SKM-1 (cell line): ENCODE results near the gene VANGL2.

Experiments
- DNase-seq: peaks from one replicate; lab custom pipeline; 2025; ENCODE audit not compliant: unreplicated experiment; lab: John Stamatoyannopoulos, UW

The VANGL2 gene

GRCh38 chr1:160427625-160428024, 27.3 kb downstream of the VANGL2 start:
- DNase-seq: no peak

GRCh38 chr1:160428053-160428452, 27.7 kb downstream of the VANGL2 start:
- DNase-seq: no peak

- peak; percentile 38 for DNase-seq
These were observed 28.3 kb downstream of the VANGL2 start for GRCh38 chr1:160428655-160429054.

GRCh38 chr1:160429125-160429561, 28.8 kb downstream of the VANGL2 start:
- DNase-seq: no peak

- DNase-seq: no peak
These were observed 29.6 kb downstream of the VANGL2 start for GRCh38 chr1:160429702-160430535.

- DNase-seq: no peak
These were observed 30.6 kb downstream of the VANGL2 start for GRCh38 chr1:160431006-160431405.

DNA sequence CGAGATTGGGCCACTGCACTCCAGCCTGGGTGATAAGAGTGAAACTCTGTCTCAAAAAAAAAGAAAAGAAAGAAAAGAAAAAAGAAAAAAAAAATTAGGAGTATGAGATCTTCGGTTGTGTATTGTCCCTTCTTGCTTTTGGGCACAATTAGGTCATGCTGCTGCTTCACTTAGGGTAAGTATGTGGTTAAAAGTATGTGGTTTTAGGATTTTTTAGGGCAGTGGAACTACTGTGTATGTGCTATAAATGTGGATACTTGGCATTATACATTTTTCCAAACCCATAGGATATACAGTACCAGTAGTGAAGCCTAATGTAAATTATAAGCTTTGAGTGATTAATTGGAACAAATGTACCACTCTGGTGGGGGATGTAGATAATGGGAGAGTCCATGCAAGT, 31.2 kb downstream of the VANGL2 start:
- no peak for DNase-seq

DNA sequence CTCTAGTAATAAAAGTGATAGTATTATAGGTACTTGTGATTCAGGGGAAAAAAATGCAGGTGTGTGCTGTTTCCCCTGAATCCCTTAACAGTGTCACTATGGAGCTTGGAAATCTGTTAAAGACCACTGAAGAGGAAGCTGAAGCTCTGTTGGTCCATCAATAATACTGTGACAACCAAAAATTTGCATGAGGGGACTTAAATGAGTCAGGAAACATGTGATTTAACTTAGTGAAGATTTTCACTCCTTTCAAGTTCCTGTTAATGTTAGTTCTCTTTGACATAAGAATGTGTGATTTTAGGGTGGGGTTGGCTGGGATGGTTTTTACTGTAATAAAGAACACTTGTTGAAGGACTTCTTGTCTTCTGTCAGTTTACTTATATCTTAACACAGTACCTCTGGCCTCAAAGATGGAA, 32.0 kb downstream of the VANGL2 start:
- DNase-seq: no peak

DNA sequence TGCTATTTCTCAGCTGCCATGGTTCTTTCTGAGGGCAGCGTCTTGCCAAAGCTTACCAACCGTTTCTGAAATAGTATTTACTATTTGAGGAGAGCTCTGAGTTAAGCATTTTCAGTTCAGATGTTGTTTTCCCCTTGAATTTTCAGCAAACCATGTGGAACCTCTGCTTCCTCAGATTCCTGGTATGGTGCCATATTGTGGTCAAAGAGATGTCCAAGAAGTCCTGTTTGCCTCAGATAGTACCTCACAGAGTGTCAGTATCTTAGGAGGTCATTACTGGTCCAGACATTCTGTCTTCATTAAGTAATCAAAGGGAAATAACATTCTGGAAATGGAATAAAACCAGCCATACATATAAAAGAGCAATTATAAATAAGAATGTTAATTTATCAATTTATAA, 36.6 kb downstream of the VANGL2 start:
- no peak for DNase-seq

GRCh38 chr1:160437432-160438316, 37.3 kb downstream of the VANGL2 start:
- no peak for DNase-seq

DNA sequence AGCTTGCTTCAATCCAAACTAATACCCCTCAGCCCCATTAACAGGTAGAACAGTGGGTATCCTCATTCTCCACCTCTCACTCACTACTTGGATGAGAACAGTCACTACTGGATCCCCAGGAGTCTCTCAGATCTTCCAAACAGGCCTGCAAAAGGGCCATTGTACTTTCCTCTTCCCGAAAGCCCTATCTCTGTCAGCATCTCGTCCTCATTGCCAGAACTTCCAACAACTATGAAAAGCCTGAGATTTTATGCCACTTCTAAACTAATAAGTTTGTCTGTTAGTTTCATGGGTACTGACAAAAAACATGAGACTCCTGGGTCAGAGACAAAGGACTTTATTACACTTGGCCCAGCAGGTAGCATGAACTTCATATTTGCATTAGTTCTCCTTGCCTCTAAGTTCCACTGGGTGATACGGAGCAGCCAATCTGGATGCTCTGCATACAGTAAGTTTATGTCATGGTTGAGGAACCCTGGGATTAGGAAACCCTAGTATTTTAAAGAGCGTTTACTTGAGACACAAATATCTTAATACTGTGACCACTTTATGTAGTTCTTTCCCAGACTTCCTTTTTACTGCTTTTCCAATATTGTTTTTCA, 38.1 kb downstream of the VANGL2 start:
- no peak for DNase-seq

DNA sequence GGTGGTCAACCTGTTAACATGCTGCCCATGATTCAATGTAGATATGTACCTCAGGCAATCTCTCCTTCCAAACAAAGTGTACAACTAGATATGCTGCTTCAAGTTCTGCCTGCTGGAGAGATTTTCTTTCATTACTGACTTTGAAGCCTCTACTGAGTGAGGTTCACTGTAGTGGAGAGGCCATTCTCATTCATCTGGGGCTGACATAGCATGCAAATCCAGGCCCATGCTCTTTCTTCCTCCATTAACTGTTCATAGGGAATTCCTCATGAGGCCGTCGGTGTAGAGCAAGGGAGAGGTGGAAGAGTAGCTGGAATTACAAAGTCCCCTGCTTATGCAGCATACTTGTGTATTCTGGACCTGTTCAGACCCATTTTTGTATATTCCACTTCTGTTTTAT, 38.6 kb downstream of the VANGL2 start:
- no peak for DNase-seq

DNA sequence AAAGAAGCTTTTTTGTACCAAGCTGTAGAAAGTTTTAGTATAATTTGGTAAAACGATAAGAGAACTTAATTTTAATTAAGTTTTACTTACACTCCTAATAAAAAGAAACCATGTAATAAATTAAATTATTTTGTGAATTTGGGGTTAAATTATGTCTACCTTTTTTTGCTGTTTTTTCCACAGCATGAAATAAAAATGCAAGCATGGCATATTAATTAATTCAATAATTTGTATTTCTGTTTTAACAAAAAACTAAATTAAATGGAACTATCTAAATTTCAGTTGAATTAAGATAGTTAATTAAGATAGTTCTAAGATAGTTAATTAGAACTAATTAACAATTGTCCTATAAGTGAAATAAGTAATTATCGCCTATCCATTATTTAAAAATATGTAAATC, 39.4 kb downstream of the VANGL2 start:
- DNase-seq: no peak

DNA sequence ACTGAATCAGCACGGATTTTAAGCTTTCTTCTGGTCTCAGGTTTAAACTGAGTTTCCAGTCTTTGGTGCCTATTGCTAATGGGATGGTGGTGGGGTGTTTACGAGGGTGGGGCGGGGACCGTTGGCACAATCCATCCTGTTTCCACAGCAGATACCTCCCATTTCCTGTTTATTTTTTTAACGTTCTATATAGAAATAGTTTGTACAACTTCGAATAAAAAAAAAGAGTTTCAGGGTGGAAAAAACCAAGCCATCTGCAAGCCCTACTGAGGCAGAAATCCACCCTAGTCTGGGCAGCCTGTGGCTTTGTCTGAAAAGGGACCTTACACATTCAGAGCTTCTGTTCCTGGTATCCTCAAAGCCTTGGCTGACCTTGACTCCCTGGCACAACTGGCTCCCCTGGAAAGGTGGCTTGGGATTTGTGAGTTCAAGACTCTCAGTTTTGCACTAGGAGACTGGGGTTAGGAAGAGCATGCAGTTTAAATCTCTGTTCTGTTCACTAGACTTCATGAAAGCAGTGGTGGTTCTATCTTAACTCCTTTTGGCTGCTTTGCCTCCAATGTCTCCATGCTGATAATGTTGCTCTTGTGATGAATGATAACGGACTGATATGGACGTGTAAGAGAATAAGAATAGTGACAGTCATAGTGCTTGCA, 46.7 kb downstream of the VANGL2 start:
- DNase-seq: no peak

GRCh38 chr1:160449494-160449893, 49.1 kb downstream of the VANGL2 start:
- DNase-seq: no peak

DNA sequence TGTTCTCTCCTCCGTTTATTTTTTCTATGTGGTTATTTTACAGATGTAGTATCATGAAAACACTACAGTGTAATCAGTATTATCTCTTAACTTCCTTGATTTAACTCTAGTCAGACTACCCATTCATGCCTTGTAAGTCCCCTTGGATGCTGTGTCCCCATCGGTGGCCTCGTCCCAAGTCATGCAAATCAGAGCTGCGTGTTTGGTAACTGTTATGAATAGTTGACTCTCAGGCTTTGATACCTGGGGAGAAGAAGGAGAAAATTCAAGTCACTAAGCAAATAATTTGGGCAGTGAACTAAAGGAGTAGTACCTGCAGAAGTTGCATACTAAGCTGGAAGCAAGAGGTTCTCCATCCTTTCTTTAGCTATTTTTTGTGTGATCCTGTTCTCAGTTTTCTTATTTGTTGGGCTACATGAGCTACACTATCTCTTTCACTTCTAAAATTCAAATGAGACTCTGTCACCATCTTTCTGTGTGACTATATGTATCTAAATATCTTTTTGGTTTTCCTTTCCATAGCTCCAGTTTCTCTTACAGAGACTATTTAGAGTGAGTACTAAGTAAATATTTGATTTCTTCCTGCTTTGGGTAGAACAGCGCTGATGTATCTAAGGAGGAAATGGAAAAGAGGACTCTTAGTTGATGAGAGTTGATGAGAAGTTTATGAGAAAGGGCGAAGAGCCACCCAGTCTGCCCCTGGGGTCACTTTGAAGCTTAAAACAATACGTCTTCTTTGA, 50.9 kb downstream of the VANGL2 start:
- DNase-seq: no peak

DNA sequence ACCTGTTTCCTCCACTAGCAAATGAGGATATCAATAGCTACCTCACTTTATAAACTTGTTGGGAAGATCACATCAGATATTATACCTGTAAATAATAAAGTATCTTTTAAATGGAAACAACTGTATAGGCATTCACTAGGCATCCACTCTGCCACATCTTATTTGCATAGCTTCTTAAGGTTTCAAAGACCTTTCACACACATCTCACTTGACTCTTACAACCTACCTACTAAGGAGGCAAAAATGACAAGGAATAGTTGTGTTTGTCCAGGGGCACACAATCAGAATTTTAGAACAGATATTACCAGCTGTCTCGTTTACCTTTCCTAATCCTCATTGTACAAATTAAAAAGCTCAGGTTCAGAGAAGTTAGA, 51.5 kb downstream of the VANGL2 start:
- no peak for DNase-seq

DNA sequence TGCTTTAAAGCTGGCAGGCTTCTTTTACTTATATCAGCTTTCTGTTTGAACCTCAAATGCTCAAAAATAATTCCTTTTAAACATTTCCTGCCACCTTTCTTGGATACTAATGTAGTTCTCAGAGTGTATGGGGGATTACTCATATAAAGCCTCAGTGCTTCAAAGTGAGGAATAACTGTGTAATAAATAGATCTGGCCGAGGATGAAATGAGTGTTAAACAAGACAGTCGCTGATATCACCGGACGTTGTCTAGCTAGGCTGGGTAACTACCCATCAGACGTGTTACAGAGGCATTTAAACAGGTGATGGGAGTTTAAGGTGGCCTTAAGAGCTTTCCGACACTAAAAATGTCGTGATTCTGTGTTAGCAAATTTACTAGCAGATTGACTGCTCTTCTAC, 53.1 kb downstream of the VANGL2 start:
- DNase-seq: no peak

DNA sequence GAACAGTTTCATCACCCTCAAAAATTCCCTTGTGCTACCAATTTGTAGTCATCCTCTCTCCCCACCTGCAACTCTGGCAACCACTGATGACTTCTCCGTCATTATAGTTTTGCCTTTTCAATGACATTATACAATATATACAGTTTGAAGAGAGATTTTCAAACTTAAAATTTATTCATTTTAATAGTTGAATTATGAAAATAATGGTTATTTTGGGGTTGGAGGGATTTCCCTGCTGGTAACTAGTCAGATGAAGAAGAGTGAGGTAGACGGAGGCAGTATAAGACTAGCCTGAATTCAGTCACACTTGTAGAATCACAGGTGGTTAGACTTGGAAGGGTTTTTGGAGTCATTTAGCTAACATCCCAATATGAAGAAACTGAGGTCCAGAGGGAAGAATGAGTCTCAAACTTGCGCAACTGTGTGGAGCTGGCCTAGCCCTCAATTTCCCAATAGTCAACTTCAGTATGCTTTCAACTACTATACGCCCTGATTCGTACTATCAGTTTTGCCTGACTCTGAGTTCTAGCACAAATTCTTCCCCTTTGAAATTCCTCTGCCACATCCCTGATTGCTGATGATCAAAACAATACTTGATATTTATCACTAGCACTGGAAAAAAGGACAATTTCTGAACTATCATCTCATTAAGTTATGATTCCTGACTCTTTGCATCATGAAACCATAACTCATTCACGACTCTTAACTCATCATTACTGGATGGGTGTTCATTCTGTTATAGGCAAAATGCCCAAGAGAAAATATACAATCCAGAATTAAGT, 54.2 kb downstream of the VANGL2 start:
- DNase-seq: no peak

DNA sequence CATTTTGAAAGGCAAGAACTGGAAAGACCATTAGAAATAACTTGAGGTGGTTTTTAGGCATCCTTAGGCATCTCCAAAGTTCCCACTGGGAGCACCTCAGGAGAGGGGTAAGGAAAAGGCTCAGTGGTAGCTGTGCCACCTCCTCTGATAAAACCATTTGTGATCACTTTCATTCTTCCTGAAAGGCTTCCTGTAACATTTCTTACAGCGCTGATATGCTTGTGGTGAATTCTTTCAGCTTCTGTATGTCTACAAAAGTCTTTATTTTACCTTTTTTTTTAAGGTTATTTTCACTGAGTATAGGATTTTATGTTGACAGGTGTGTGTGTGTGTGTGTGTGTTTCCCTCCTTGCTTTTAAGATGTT, 54.8 kb downstream of the VANGL2 start:
- DNase-seq: no peak
